HG03521 (cell line): Measurements from ENCODE around the gene TENT4B.
A peak's percentile ranks its signal among the peaks of the same experiment; 100 is the strongest.

Experiments
- ATAC-seq: cut with Tn5 transposase; IDR thresholded peaks from one replicate; pipeline ENCODE4 v1.9.1; 2021; ENCODE audit warnings: mild to moderate bottlenecking, moderate library complexity; ENCODE audit not compliant: unreplicated experiment

TENT4B gene

DNA sequence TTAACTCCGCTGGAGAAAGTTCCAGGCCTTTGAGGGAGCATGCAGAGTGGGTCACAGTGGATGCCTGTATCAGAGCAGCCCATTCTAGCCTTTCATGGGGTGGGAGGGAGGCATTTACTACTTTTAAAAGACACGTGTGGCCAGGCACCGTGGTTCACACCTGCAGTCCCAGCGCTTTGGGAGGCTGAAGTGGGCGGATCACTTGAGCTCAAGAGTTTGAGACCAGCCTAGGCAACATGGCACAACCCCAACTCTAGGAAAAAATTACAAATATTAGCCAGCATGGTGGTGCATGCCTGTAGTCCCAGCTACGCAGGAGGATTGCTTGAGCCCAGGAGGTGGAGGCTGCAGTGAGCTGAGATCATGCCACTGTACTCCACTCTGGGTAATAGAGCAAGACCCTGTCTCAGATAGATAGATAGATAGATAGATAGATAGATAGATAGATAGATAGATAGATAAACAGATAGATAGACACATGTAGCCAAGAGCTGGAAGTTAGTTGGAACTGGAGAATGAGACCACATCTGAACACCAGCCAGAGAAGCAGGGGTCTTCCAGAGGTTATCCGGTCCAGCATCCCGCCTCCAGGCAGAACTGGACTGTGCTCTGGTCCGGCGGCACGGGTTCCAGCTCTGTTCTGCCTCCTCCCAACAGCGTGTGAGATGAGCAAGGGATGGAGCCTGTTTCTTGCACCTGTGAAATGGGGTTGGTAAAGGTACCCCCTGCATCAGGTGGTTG lies 116.8 kb downstream of the TENT4B start:
- no peak for ATAC-seq

DNA sequence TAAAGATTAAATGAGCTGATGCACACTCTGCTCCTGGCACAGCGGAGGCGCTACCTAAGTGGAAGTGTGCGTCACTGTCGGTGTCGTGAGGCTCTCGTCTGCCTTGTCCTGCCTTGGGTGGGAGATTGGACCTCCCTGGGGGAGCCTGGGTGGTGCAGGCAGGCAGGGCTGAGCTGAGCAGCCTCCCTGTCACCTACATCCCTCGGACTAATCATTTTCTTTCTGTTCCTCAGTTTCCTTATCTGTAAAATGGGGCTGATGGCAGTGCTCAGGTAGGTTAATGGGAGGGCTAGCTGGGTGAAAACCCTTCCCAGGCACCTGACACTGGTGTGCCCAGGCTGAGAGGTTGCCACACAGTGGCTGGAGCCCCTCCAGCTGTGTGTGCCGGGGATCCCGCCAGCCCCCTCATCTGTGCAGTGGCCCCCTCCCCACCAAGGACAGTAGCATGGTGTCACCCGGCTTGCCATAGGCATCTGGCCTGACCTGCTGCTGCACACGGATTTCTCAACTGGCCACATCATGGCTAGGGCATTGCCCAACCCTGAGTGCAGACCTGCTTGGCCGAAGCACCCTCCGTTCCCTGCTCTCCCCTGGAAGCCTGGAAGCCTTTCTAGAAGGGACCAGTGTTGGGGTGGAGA lies 117.5 kb downstream of the TENT4B start:
- no peak for ATAC-seq

- ATAC-seq, result no peak
Observed at GRCh38 chr16:50271148-50272041, 118.3 kb downstream of the TENT4B start.

DNA sequence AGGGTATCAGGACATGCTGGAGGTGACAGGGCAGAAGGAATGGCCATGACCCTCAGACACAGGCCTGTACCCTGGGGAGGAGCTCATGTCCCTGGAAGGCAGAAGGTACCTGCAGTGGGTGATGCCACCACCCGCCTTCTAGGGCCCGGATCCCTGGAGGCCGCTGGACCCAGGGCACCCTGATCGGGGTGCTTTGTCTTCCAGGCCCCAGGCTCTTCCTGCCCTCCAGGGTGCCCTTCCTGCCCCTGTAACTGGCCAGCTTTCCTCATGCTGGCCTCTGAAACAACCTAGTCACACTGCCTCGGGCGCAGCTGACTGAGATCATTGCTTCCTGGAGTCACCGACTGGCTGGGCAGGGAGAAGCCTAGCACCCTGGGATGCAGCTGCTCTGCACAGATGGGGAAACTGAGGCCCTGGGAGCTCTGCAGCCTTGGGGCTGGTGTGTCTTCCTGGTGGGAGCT lies 119.0 kb downstream of the TENT4B start:
- no peak for ATAC-seq

- no peak for ATAC-seq
Observed at GRCh38 chr16:50272687-50273381, 119.7 kb downstream of the TENT4B start.

DNA sequence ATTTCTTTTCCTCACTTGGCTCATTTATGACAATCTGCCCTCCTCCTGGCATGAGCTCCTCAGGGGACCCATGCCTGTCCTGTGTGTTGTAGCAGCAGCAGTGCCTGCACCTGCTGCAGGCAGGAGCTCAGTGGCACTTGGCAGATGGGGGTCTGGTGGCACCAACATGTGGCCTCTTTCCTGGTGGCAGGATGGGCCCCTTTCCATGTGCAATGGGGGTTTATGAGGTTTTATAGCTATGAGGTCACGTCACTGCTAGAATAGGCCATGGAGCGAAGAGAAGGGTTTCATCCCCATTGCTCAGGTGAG lies 120.2 kb downstream of the TENT4B start:
- ATAC-seq, result no peak

DNA sequence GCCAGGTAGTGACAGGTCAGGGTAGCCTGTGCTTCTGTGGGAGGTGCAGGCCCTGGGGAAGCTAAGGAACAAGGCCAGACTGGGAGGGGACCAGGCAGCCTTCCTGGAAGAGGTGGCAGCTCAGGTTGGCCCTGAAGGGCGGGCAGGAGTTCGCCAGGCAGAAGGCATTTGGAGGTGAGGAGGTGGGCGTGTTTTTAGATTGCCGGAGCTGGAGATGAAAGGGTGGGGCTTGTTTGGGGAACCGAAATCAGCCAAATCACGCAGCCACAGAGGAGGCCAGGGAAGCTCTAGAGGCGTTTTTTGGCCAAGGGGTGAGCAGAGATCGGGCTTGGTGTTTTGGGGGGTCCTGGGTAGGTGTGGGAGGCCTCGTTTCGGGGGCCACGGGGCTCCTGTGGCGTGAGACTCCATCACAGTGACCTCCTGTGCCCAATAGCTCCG lies 120.8 kb downstream of the TENT4B start:
- peak; percentile 62 for ATAC-seq

GRCh38 chr16:50274326-50275097 lies 121.4 kb downstream of the TENT4B start:
- ATAC-seq, result peak; percentile 40

DNA sequence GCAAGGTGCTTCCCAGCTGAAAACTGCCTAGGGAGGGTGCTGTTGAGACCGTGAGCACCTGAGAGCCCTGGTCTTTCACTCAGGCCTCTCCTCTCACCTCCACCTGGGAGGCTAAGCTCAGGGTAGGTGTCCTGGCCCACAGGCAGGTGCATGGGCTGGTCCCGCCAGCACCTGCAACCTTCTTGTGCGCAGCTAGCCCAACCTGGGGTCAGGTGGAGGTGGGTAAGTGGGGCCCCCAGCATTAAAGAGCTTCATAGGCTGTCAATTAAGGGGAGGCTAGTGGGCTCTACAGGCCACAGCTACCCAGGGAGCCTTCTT lies 122.0 kb downstream of the TENT4B start:
- no peak for ATAC-seq

DNA sequence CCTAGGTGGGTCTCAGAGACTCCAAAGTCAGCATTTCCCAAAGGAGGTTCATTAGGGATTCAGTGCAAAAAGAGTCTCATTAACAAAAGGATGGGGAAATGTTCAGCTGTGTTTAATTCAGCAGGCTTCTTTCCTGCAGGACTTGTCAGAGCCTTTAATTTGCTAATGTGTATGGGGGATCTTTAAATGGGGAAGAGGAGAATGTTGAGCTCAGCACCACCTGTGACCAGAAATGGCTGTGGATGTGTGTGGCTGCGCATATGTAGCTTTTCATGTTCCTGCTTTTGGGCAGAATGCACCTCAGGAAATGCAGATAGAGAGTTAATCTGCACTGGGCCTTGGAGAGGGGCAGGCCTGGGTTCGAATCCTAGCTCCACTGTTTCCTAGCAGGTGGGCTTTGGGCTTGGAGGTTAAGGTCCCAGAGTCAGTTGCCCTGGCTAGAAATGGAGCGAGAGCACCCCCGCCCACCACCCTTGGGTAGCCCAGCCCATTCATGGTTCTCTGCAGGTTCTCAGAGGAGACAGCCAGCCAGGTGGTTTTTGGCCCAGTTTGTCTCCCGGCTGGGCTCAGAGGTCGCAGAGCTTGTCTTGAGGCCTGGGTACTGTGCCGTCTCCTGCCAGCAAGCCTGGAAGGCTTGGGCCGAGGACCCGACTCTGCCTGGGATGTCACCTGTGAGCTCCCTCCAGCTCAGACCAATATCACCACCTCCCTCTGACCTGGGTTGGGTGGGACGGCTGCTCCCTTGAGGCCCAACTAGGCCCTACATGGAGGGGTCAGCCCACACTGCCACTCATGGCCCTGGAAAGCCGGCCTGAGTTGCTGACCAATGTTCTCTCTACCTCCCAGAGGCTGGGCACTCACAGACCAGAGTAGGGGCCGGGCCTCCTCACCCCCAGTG lies 122.6 kb downstream of the TENT4B start:
- no peak for ATAC-seq

GRCh38 chr16:50276326-50276640 lies 123.2 kb downstream of the TENT4B start:
- ATAC-seq, result no peak

GRCh38 chr16:50276801-50277555 lies 123.9 kb downstream of the TENT4B start:
- no peak for ATAC-seq

DNA sequence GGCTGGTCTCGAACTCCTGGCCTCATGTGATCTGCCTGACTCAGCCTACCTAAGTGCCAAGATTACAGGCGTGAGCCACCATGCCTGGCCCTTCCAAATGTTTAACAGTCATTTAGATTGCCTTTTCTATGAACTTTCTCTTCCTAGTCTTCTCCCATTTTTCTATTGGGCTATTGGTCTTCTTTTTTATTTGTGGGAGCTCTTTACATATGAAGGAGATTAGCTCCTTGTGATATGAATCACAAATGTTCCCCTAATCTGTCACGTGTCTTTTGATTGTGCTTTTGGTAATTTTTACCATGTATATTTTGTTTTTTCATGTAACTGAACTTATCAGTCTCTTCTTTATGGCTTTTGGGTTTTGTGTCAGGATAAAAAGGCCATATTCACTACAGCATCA lies 125.1 kb downstream of the TENT4B start:
- no peak for ATAC-seq

DNA sequence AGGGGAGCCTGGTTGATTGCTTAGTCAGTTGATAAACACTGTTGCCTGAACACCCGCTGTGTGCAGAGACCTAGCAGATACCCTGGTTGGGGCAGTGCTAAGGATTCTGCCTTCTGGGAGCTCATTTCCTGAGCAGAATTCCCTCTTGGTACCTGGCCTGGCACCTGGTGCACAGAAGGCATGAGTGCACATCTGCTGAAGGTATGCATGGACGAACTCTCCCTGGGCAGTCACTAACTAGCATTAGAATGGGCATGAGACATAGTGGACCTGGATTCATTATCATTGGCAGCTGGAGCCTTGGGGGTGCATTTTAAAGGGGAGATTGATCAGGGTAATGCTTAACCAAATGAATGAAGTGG lies 126.4 kb downstream of the TENT4B start:
- ATAC-seq, result no peak

GRCh38 chr16:50280932-50281331 lies 127.8 kb downstream of the TENT4B start:
- no peak for ATAC-seq
